ENCODE data around the gene PAH. TPM values are rescaled to one million over a fixed set of nuclear protein-coding genes. Genes with fewer than 3 reads are reported as not detected.
A peak's percentile ranks its signal among the peaks of the same experiment; 100 is the strongest.

The PAH gene
- total and polyA plus RNA-seq, 2 of the 13 experiments (the other 11 are each of a cell fraction or from before 2014, with no cell fraction given), result 192 to 451 TPM

DNA sequence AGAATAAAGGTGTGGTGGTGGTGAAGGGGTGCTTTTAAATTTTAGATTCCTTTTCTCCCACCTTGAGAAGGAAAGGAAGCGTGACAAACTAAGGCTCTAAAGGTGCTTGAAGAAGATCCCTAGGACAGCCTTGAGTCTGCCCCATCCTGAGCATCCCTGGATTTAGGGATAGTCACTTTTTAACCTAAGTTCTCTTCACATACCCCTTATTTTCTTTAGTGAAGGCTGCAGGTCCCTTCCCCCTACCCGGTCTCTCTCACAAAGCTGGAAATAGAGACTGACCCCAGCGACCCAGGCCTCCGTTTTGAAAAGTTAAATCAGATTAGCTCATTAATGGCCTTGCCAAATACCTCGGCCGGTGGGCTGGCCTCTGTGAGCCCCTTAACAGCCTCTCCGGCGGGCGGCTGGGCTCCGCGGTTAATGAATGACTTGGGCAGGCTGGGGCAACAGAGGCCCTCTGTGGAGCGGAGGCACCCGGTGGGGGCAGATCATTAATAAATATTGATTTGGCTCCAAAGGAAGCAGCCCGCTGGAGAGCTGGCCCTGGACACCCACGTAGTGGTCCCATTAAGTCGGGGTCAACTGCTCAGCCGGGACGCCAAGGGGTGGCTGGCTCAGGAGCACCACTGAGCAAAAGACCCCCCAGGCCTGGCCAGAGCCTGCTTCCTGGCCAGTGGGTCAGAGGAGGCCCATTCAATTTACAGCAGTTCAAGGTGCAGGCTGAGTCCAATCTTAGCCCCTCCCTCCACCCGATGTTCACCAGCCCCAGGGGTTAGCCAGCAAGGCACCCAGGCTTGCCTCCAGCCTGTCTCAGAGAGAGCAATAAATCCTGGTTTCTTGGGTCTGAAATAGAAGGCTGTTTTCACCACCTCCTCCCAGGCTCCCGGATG is 31.8 kb downstream of the PAH start (continued):
- TF ChIP-seq, protein P1, sequence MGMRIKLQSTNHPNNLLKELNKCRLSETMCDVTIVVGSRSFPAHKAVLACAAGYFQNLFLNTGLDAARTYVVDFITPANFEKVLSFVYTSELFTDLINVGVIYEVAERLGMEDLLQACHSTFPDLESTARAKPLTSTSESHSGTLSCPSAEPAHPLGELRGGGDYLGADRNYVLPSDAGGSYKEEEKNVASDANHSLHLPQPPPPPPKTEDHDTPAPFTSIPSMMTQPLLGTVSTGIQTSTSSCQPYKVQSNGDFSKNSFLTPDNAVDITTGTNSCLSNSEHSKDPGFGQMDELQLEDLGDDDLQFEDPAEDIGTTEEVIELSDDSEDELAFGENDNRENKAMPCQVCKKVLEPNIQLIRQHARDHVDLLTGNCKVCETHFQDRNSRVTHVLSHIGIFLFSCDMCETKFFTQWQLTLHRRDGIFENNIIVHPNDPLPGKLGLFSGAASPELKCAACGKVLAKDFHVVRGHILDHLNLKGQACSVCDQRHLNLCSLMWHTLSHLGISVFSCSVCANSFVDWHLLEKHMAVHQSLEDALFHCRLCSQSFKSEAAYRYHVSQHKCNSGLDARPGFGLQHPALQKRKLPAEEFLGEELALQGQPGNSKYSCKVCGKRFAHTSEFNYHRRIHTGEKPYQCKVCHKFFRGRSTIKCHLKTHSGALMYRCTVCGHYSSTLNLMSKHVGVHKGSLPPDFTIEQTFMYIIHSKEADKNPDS (CRISPR knock-in tag; IDR thresholded peaks at IDR 0.05), result no peak
- TF ChIP-seq HES4 (CRISPR knock-in tag; IDR thresholded peaks at IDR 0.05; ENCODE audit: borderline replicate concordance) (no peak), DMAP1 (CRISPR knock-in tag; IDR thresholded peaks at IDR 0.05) (no peak), SMARCC2 (IDR thresholded peaks at IDR 0.05) (no peak), ZNF432 (CRISPR knock-in tag; IDR thresholded peaks at IDR 0.05; ENCODE audit: borderline replicate concordance) (no peak), ZBTB34 (CRISPR knock-in tag; IDR thresholded peaks at IDR 0.05) (peak; percentile 68; the same call in 1 of the 2 replicates), ZNF354B (CRISPR knock-in tag; IDR thresholded peaks at IDR 0.05) (no peak), MXD4 (CRISPR knock-in tag; IDR thresholded peaks at IDR 0.05) (0 out of 2 replicates have a peak, but pooled peaks have one; percentile 51), ZNF17 (CRISPR knock-in tag; IDR thresholded peaks at IDR 0.05) (no peak), ZNF775 (CRISPR knock-in tag; IDR thresholded peaks at IDR 0.05; ENCODE audit: borderline replicate concordance) (no peak), NAIF1 (CRISPR knock-in tag; IDR thresholded peaks at IDR 0.05; ENCODE audit: borderline replicate concordance) (no peak), THAP9 (CRISPR knock-in tag; IDR thresholded peaks at IDR 0.05; ENCODE audit: borderline replicate concordance) (peak; percentile 52; the same call in 1 of the 2 replicates), ZSCAN25 (CRISPR knock-in tag; IDR thresholded peaks at IDR 0.05) (peak; percentile 22; the same call in 1 of the 2 replicates), ZBTB26 (CRISPR knock-in tag; IDR thresholded peaks at IDR 0.05; ENCODE audit: borderline replicate concordance) (no peak), E2F2 (CRISPR knock-in tag; IDR thresholded peaks at IDR 0.05; ENCODE audit: borderline replicate concordance) (no peak), ZBTB7B (CRISPR knock-in tag; IDR thresholded peaks at IDR 0.05) (peak; percentile 100), GATAD1 (CRISPR knock-in tag; IDR thresholded peaks at IDR 0.05) (no peak), BCL6 (CRISPR knock-in tag; IDR thresholded peaks at IDR 0.05) (no peak; the same call in 1 of the 2 replicates)
- TF ChIP-seq, protein P2, sequence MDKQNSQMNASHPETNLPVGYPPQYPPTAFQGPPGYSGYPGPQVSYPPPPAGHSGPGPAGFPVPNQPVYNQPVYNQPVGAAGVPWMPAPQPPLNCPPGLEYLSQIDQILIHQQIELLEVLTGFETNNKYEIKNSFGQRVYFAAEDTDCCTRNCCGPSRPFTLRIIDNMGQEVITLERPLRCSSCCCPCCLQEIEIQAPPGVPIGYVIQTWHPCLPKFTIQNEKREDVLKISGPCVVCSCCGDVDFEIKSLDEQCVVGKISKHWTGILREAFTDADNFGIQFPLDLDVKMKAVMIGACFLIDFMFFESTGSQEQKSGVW (CRISPR knock-in tag; IDR thresholded peaks at IDR 0.05; ENCODE audit: borderline replicate concordance), result no peak

Data from HepG2 (cell line).